ENCODE results near the gene CNOT3. TPM values are rescaled to one million over a fixed set of nuclear protein-coding genes. Genes with fewer than 3 reads are reported as not detected.
A peak's percentile ranks its signal among the peaks of the same experiment; 100 is the strongest.

Gene CNOT3
- total RNA-seq, 2 donors from 2014 or later, result 22.8 to 54.4 TPM

DNA sequence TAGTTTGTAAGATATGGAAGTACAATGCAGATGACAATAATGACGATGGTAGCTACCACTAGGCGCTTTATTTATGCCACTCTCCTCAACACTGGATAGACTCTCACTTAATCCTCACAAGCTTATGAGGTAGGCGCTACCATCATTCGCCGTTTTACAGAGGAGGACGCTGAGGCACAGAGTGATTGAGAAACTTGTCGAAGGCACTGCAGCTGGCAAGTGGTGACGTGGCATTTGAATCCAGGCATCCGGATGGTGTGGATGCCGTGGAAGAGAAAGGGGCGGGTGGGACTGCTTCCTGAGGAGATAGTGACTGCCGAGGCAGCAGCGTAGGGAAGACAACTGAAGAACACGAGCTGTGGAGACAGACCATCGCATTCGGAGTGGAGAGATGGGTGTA, 61.8 kb downstream of the CNOT3 start:
- WGBS, result 92% methylated on average over 16 of the region's 16 CpGs
- DNase-seq (ENCODE audit: low spot score), result no peak
- Histone ChIP-seq H3K4me3 (no peak overlapping the region), H3K9me3 (no peaks in the 10 kb centered on the region), H3K27ac (no peak overlapping the region), H3K27me3 (replicated peaks; ENCODE audit: insufficient read depth) (no peaks in the 10 kb centered on the region), H3K4me1 (replicated peaks) (peaks cover 11% of the 10 kb centered on the region), H3K36me3 (peaks cover 0 to 12% of the 10 kb centered on the region in 2 donors)
- intact Hi-C loops (cut with DNase I), result no loop called here
- TF ChIP-seq, protein P1, sequence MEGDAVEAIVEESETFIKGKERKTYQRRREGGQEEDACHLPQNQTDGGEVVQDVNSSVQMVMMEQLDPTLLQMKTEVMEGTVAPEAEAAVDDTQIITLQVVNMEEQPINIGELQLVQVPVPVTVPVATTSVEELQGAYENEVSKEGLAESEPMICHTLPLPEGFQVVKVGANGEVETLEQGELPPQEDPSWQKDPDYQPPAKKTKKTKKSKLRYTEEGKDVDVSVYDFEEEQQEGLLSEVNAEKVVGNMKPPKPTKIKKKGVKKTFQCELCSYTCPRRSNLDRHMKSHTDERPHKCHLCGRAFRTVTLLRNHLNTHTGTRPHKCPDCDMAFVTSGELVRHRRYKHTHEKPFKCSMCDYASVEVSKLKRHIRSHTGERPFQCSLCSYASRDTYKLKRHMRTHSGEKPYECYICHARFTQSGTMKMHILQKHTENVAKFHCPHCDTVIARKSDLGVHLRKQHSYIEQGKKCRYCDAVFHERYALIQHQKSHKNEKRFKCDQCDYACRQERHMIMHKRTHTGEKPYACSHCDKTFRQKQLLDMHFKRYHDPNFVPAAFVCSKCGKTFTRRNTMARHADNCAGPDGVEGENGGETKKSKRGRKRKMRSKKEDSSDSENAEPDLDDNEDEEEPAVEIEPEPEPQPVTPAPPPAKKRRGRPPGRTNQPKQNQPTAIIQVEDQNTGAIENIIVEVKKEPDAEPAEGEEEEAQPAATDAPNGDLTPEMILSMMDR (IDR thresholded peaks at IDR 0.05), result no peak
- TF ChIP-seq POLR2A (IDR thresholded peaks at IDR 0.05) (no peak), POLR2AphosphoS5 (IDR thresholded peaks at IDR 0.05) (no peak)

DNA sequence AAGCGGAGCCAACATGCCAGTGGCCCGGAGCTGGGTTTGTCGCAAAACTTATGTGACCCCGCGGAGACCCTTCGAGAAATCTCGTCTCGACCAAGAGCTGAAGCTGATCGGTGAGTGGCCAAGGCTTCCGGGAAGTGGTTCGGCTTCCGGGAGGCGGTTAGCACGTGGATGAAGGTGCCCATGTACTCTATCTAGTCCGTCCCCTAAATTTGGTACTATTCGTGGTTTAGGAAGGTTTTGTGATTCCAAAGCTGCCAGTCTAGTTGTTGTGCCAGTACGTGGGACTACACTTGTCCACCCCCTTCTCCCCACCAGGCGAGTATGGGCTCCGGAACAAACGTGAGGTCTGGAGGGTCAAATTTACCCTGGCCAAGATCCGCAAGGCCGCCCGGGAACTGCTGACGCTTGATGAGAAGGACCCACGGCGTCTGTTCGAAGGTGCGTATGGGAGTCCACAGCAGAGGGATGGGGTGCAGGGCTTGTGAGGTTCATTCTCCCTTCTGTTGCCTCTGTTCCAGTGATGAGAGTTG, 63.7 kb downstream of the CNOT3 start:
- Histone ChIP-seq H3K9me3 (no peaks in the 10 kb centered on the region), H3K4me1 (replicated peaks) (peaks cover 13% of the 10 kb centered on the region), H3K27ac (peak overlapping the region; percentile 97 to 98), H3K4me3 (peak overlapping the region; percentile 48 to 60), H3K36me3 (peaks cover 2 to 22% of the 10 kb centered on the region in 2 donors), H3K27me3 (replicated peaks; ENCODE audit: insufficient read depth) (no peaks in the 10 kb centered on the region)
- 1% methylated on average over 28 of the region's 28 CpGs for WGBS
- no peak for TF ChIP-seq POLR2A (IDR thresholded peaks at IDR 0.05)
- TF ChIP-seq POLR2AphosphoS5 (IDR thresholded peaks at IDR 0.05), result no peak
- TF ChIP-seq, protein P1 (IDR thresholded peaks at IDR 0.05), result no peak
- intact Hi-C loops (cut with DNase I), result no loop called here
- DNase-seq (ENCODE audit: low spot score), result no peak

DNA sequence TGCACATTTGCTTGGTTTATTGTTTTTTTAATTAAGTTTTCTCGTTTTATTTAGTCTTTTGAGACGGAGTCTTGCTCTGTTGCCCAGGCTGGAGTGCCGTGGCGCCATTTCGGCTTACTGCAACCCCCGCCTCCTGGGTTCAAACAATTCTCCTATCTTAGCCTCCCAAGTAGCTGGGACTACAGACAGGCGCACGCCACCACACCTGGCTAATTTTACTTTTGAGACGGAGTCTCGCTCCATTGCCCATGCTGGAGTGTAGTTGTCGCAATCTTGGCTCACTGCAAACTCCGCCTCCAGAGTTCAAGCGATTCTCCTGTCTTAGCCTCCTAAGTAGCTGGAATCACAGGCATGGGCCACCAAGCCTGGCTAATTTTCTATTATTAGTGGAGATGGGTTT, 64.4 kb downstream of the CNOT3 start:
- Histone ChIP-seq H3K4me3 (peak overlapping the region; percentile 48 to 60), H3K27me3 (replicated peaks; ENCODE audit: insufficient read depth) (no peaks in the 10 kb centered on the region), H3K36me3 (peaks cover 7 to 29% of the 10 kb centered on the region in 2 donors), H3K4me1 (replicated peaks) (peaks cover 13% of the 10 kb centered on the region), H3K9me3 (no peaks in the 10 kb centered on the region), H3K27ac (peak overlapping the region; percentile 97 to 98)
- TF ChIP-seq POLR2A (IDR thresholded peaks at IDR 0.05) (no peak), POLR2AphosphoS5 (IDR thresholded peaks at IDR 0.05) (no peak)
- TF ChIP-seq, protein P1 (IDR thresholded peaks at IDR 0.05), result no peak
- WGBS, result 81% methylated on average over 13 of the region's 13 CpGs
- DNase-seq (ENCODE audit: low spot score), result no peak
- intact Hi-C loops (cut with DNase I), result no loop called here

DNA sequence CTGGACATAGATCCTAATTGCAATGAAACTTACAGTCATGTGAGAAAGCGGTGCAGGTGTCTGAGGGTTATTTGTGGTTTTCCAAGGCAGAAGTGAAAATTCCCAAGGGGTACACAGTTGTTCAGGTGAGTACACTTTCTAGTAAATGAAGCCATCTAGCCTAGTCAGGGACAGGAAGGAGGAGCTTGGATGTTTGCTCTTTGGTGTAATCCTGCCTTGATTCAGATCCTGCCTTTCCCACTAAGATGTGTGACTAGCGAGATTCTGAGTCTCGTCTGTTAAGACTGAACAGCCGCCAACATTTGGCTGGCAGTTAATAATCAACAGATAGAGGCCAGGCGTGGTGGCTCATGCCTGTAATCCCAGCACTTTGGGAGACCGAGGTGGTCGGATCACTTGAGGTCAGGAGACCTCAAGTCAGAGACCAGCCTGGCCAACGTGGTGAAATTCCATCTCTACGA, 65.6 kb downstream of the CNOT3 start:
- no peak overlapping the region for H3K4me3 ChIP-seq
- no peaks in the 10 kb centered on the region for H3K9me3 ChIP-seq
- H3K27ac ChIP-seq, result peak overlapping the region in 1 of 2 donors; percentile 8
- TF ChIP-seq, protein P1 (IDR thresholded peaks at IDR 0.05), result no peak
- TF ChIP-seq POLR2A (IDR thresholded peaks at IDR 0.05), result no peak
- TF ChIP-seq POLR2AphosphoS5 (IDR thresholded peaks at IDR 0.05), result peak; percentile 10
- H3K36me3 ChIP-seq, result peaks cover 7 to 29% of the 10 kb centered on the region in 2 donors
- no peak for DNase-seq (ENCODE audit: low spot score)
- WGBS, result 43% methylated on average over 9 of the region's 9 CpGs
- no peaks in the 10 kb centered on the region for H3K27me3 ChIP-seq (replicated peaks; ENCODE audit: insufficient read depth)
- H3K4me1 ChIP-seq (replicated peaks), result peaks cover 13% of the 10 kb centered on the region
- intact Hi-C loops (cut with DNase I), result no loop called here

Measured in prostate gland (tissue), 2 donors.